ENCODE results near the gene PKP3. TPM values are rescaled to one million over a fixed set of nuclear protein-coding genes. Genes with fewer than 3 reads are reported as not detected.

Gene PKP3
- total RNA-seq, 4 donors from 2014 or later: 0.46 to 5.1 (median 1.5) TPM; not detected in 1

DNA sequence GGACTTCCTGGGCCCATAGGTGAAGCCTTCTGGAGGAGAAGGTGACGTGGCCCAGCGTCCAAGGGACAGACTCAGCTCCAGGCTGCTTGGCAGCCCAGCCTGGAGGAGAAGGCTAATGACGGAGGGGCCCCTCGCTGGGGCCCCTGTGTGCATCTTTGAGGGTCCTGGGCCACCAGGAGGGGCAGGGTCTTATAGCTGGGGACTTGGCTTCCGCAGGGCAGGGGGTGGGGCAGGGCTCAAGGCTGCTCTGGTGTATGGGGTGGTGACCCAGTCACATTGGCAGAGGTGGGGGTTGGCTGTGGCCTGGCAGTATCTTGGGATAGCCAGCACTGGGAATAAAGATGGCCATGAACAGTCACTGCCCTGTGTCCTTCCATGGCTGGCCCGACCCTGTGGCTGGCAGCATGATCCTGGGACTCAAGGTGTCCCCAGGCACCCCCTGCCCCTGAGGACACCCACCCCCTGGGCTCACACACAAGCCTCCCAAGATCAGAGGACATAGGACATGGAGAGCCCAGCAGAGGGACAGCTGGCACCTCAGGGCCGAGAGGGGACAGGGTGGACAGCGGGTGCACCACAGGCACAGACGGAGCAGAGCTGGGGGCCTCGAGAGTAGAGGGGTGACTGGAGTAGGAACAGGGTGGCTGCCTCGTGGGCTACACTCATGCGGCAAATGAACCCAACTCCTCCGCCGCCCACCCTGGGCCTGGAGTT, 10.7 kb downstream of the PKP3 start:
- Histone ChIP-seq H3K4me3 (no peak overlapping the region), H3K9me3 (no peaks in the 10 kb centered on the region), H3K27ac (no peak overlapping the region), H3K4me1 (peaks cover 0 to 10% of the 10 kb centered on the region in 2 donors), H3K36me3 (no peaks in the 10 kb centered on the region), H3K27me3 (no peaks in the 10 kb centered on the region)
- no peak for DNase-seq
- intact Hi-C loops (cut with DNase I; ENCODE audit: low total_unique reads): no loop called here
- TF ChIP-seq CTCF (IDR thresholded peaks at IDR 0.05) (no peak), POLR2A (IDR thresholded peaks at IDR 0.05) (no peak)

DNA sequence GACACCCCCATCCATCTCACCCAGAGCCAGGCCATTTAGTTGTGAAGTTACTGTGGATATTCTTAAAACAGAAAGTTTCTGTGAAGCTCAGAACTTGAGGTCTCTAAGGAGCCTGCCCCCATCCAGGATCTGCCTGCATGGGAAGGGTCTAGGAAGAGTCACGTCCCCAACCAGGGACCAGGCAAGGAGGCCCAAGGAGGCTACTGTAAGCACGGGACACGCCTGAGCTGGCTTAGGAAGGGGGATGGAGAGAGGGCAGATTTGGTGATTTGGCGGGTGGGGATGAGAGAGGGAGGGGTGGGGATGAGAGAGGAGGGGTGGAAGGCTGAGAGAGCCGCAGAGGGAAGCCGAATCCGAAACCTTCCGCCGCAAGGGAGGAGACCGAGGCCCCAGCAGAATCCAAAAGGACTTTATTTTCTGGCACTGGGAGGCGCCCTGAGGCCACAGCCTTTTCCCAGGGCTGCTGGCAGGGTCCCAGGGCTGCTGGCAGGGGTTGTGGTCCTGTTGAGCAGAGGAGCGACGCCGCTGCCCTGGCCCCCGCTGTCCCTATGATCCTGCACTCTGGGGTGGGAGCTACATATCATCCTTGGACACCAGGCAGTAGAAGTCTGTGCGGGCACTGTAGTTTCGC, 11.4 kb downstream of the PKP3 start:
- TF ChIP-seq CTCF (IDR thresholded peaks at IDR 0.05): no peak
- TF ChIP-seq POLR2A (IDR thresholded peaks at IDR 0.05): no peak
- Histone ChIP-seq H3K36me3 (no peaks in the 10 kb centered on the region), H3K9me3 (no peaks in the 10 kb centered on the region), H3K27me3 (no peaks in the 10 kb centered on the region), H3K27ac (no peak overlapping the region), H3K4me1 (peaks cover 0 to 8% of the 10 kb centered on the region in 2 donors), H3K4me3 (no peak overlapping the region)
- DNase-seq: peak in 1 of 2 donors; percentile 46
- intact Hi-C loops (cut with DNase I; ENCODE audit: low total_unique reads): no loop called here

DNA sequence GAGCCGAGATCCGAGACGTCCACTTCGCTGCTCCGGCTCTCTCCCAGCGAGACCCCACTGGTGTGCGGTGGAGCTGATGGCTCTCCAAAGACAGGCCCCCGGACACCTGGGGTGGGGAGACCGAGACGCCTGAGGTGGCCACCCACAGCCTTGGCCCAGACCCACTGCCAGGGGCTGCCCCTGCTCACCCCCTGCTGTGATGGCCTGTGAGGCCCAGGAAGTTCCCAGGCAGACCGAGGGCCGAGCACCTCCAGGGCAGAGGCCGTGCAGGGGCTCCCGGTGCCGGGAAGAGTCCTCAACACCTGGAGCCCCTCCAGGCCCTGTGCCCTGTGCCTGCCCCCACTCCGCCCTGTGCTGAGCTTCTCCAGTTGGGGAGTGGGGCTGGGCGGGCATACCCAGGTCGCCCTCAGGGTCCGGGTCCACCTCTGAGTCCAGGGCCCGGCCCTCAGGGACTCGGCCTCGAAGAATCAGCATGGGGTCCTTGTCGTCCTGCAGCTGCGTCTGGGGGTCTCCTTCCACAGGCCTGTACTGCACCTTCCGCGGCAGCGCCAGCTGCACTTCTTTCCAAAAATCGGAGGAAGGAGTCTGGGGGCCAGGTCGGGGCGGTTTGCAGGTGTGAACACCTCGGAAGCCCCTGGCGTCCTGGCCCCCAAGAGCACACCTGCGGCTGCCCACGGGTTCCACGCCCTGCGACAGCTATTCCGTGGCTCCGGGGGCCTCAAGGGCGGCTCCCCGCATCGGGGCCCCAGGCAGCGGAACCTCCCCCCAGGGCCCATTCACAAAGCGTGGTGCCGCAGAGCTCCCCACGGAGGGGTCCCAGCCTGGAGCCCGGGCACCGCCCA, 12.2 kb downstream of the PKP3 start:
- peaks cover 0 to 7% of the 10 kb centered on the region in 2 donors for H3K4me1 ChIP-seq
- peak overlapping the region in 1 of 2 donors; percentile 52 for H3K27ac ChIP-seq
- H3K9me3 ChIP-seq: no peaks in the 10 kb centered on the region
- TF ChIP-seq CTCF (IDR thresholded peaks at IDR 0.05) (no peak), POLR2A (IDR thresholded peaks at IDR 0.05) (no peak)
- H3K27me3 ChIP-seq: no peaks in the 10 kb centered on the region
- H3K4me3 ChIP-seq: peak overlapping the region; percentile 48 to 53
- H3K36me3 ChIP-seq: no peaks in the 10 kb centered on the region
- intact Hi-C loops (cut with DNase I; ENCODE audit: low total_unique reads): no loop called here
- no peak for DNase-seq

DNA sequence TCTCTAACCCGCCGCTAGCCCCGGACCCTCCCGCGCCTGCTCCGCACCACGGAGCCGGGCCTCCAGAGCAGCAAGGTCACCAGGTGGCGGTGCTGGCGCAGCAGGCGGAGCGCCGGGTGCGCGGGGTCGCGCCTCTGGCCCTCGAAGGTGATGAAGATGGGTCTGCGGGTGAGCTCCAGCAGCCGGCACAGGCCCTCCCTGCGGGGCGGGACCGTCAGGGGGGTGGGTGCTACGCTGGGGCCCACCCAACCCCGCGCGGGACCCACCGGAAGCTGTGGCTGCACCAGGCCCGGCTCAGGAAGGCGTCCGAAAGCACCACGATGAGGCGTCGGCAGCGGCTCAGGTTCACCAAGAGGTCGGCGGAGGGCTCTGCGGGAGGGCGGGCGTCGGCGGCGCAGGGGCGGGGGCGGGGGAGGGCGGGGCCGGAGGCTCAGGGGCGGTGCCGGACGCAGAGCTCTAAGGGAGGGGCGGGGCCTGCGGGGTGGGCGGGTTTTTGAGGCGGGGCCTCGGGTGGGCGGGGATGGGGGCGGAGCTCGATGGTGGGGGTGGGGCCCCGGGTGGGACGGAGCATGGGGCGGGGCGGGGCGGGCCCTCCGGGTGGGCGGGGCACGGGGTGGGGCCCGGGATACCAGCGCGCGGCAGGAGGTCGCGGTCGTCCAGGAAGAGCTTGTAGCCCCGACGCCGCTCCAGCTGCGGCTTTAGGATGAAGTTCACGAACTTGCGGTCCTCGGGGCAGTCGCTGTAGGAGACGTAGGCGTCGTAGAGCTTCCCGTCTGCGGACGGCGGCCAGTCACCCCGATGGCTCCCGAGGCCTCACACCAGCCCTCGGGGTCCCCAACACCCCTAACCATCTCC, 13.0 kb downstream of the PKP3 start:
- Histone ChIP-seq H3K4me3 (peak overlapping the region; percentile 48 to 53), H3K27ac (peak overlapping the region; percentile 52), H3K4me1 (peaks cover 0 to 7% of the 10 kb centered on the region in 2 donors), H3K27me3 (no peaks in the 10 kb centered on the region), H3K36me3 (no peaks in the 10 kb centered on the region), H3K9me3 (no peaks in the 10 kb centered on the region)
- peak; percentile 74 to 76 for DNase-seq
- intact Hi-C loops (cut with DNase I; ENCODE audit: low total_unique reads): no loop called here
- TF ChIP-seq CTCF (IDR thresholded peaks at IDR 0.05) (peak in 2 of 4 experiments; percentile 22 to 26), POLR2A (IDR thresholded peaks at IDR 0.05) (no peak)
